MM.1S (cell line): Measurements from ENCODE around the gene ADORA2B.
"Not testable (repeated sequence)": the region's sequence is repeated elsewhere in the genome, so short reads cannot be mapped to it uniquely, and the experiment has no call there.

Source experiments
- DNase-seq: peaks from one replicate; pipeline ENCODE4 v3.0.0-alpha.2; 2015
- H2AFZ ChIP-seq: fragments of 300-600 bp; sonication (generic); 2 replicates; pipeline ENCODE4 v1.6.0; 2016; ENCODE audit warnings: antibody characterized with exemption, low read length
- H3F3A ChIP-seq: fragments of 300-600 bp; sonication (generic); 2 replicates; pipeline ENCODE4 v1.6.1; 2016; ENCODE audit warnings: mild to moderate bottlenecking, antibody characterized with exemption, low read length, moderate library complexity, mixed read lengths; ENCODE audit not compliant: insufficient read depth
- H3K27ac ChIP-seq: fragments of 300-600 bp; sonication (generic); 2 replicates; pipeline ENCODE4 v1.5.1; 2016; ENCODE audit warnings: mild to moderate bottlenecking, low read length
- H3K27me3 ChIP-seq: fragments of 300-600 bp; sonication (generic); replicated peaks from 2 replicates; pipeline ENCODE4 v1.6.0; 2016; ENCODE audit warnings: low read length; ENCODE audit not compliant: insufficient read depth
- H3K36me3 ChIP-seq: fragments of 300-600 bp; sonication (generic); replicated peaks from 2 replicates; pipeline ENCODE4 v1.6.1; 2016; ENCODE audit warnings: mild to moderate bottlenecking, low read length, mixed read lengths; ENCODE audit not compliant: insufficient read depth
- H3K4me1 ChIP-seq: fragments of 300-600 bp; sonication (generic); 2 replicates; pipeline ENCODE4 v1.6.1; 2016; ENCODE audit warnings: low read length, mixed read lengths
- H3K4me2 ChIP-seq: fragments of 300-600 bp; sonication (generic); 2 replicates; pipeline ENCODE4 v1.6.0; 2016; ENCODE audit warnings: low read depth, low read length
- H3K4me3 ChIP-seq: fragments of 300-600 bp; sonication (generic); 2 replicates; pipeline ENCODE4 v1.5.1; 2016; ENCODE audit warnings: low read length, mixed read lengths
- H3K79me2 ChIP-seq: fragments of 300-600 bp; sonication (generic); 2 replicates; pipeline ENCODE4 v1.6.1; 2016; ENCODE audit warnings: mixed run types, low read length, mixed read lengths
- H3K9ac ChIP-seq: fragments of 300-600 bp; sonication (generic); 2 replicates; pipeline ENCODE4 v1.6.1; 2016; ENCODE audit warnings: low read length, mixed read lengths
- H3K9me2 ChIP-seq: fragments of 300-600 bp; sonication (generic); replicated peaks from 2 replicates; pipeline ENCODE4 v1.6.1; 2016; ENCODE audit warnings: mild to moderate bottlenecking, low read length, mixed read lengths; ENCODE audit not compliant: insufficient read depth
- H3K9me3 ChIP-seq: fragments of 300-600 bp; sonication (generic); replicated peaks from 2 replicates; pipeline ENCODE4 v1.6.1; 2016; ENCODE audit warnings: mild to moderate bottlenecking, low read length, mixed read lengths; ENCODE audit not compliant: insufficient read depth
- H4K20me1 ChIP-seq: fragments of 300-600 bp; sonication (generic); 2 replicates; pipeline ENCODE4 v1.6.1; 2016; ENCODE audit warnings: mild to moderate bottlenecking, low read length, moderate library complexity, mixed read lengths; ENCODE audit not compliant: insufficient read depth
- EZH2 ChIP-seq: fragments of 300-600 bp; sonication (generic); optimal IDR thresholded peaks from 2 replicates; pipeline ENCODE3; 2017; ENCODE audit warnings: low read depth, mild to moderate bottlenecking, antibody characterized with exemption, low read length, mixed read lengths
- EZH2phosphoT487 ChIP-seq: fragments of 300-600 bp; sonication (generic); IDR thresholded peaks from 2 replicates; pipeline ENCODE4 v1.6.1; 2018; ENCODE audit warnings: antibody characterized with exemption, low read length
- TF ChIP-seq, protein P1 (sequence below): fragments of 300-600 bp; sonication (generic); IDR thresholded peaks from 2 replicates; pipeline ENCODE4 v1.5.1; 2016; ENCODE audit warnings: antibody characterized with exemption, low read length, mixed read lengths

Gene ADORA2B

DNA sequence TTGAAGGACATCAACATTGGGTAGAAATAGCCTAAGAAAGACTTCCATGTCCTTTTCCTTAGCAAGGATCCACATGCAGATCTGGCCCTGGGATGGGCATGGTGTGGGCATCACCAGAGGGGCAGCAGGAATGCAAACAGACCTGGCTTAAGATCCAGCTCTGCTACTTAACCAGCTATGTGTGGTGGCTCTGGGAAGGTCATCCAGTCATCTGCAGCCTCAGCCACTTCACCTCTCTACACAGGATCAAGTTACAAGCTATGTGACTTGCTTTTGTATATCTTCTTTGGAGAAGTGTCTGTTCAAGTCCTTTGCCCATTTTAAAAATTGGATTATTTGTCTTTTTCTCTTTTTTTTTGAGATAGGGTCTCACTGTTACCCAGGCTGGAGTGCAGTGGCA lies 13.5 kb upstream of the ADORA2B start:
- H3K36me3 ChIP-seq = no peaks in the 10 kb centered on the region
- no peaks in the 10 kb centered on the region for H3F3A ChIP-seq
- no peak overlapping the region for H3K9ac ChIP-seq
- no peak overlapping the region for H3K4me3 ChIP-seq
- H4K20me1 ChIP-seq = no peaks in the 10 kb centered on the region
- no peak for TF ChIP-seq EZH2phosphoT487
- TF ChIP-seq, protein P1, sequence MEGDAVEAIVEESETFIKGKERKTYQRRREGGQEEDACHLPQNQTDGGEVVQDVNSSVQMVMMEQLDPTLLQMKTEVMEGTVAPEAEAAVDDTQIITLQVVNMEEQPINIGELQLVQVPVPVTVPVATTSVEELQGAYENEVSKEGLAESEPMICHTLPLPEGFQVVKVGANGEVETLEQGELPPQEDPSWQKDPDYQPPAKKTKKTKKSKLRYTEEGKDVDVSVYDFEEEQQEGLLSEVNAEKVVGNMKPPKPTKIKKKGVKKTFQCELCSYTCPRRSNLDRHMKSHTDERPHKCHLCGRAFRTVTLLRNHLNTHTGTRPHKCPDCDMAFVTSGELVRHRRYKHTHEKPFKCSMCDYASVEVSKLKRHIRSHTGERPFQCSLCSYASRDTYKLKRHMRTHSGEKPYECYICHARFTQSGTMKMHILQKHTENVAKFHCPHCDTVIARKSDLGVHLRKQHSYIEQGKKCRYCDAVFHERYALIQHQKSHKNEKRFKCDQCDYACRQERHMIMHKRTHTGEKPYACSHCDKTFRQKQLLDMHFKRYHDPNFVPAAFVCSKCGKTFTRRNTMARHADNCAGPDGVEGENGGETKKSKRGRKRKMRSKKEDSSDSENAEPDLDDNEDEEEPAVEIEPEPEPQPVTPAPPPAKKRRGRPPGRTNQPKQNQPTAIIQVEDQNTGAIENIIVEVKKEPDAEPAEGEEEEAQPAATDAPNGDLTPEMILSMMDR = no peak
- no peak for TF ChIP-seq EZH2
- H3K27ac ChIP-seq = no peak overlapping the region
- H3K27me3 ChIP-seq = no peaks in the 10 kb centered on the region
- no peaks in the 10 kb centered on the region for H3K9me2 ChIP-seq
- H3K4me2 ChIP-seq = no peak overlapping the region
- H3K79me2 ChIP-seq = no peaks in the 10 kb centered on the region
- H3K4me1 ChIP-seq = no peaks in the 10 kb centered on the region
- no peak overlapping the region for H2AFZ ChIP-seq
- no peak for DNase-seq
- no peaks in the 10 kb centered on the region for H3K9me3 ChIP-seq

DNA sequence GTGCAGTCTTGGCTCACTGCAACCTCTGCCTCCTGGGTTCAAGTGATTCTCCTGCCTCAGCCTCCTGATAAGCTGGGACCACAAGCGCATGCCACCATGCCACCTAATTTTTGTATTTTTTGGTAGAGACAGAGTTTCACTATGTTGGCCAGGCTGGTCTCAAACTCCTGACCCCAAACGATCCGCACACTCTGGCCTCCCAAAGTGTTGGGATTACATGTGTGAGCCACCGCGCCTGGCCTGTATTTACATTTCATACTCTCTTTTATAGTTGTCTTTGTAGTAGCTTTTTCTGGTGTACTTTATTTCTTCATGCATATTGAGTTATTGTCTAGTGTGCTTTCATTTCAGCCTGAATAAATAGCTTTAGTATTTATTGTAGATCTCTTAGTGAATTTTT lies 10.1 kb upstream of the ADORA2B start:
- Histone ChIP-seq H3K36me3 (no peaks in the 10 kb centered on the region), H3F3A (no peaks in the 10 kb centered on the region), H3K4me1 (no peaks in the 10 kb centered on the region), H3K27ac (no peak overlapping the region), H4K20me1 (no peaks in the 10 kb centered on the region), H3K4me2 (no peak overlapping the region), H3K4me3 (no peak overlapping the region), H3K27me3 (no peaks in the 10 kb centered on the region), H3K9me2 (no peaks in the 10 kb centered on the region), H3K9ac (no peak overlapping the region), H3K79me2 (no peaks in the 10 kb centered on the region), H2AFZ (no peak overlapping the region), H3K9me3 (no peaks in the 10 kb centered on the region)
- TF ChIP-seq EZH2phosphoT487 (no peak), EZH2 (no peak)
- TF ChIP-seq, protein P1 = no peak
- DNase-seq = no peak

DNA sequence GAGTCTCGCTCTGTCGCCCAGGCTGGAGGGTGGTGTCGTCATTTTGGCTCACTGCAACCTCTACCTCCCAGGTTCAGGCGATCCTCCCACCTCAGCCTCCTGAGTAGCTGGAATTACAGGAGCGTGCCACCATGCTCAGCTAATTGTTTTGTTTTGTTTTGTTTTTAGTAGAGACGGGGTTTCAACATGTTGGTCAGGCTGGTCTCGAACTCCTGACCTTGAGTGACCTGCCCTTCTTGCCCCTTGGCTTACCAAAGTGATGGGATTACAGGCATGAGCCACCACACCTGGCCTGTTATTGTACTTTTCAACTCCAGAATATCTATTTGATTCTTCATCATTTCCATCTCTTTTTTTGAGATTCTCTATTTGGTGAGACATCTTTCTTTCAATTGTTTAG lies 9.0 kb upstream of the ADORA2B start:
- no peaks in the 10 kb centered on the region for H4K20me1 ChIP-seq
- H3K36me3 ChIP-seq = no peaks in the 10 kb centered on the region
- H3K4me1 ChIP-seq = no peaks in the 10 kb centered on the region
- no peak overlapping the region for H3K4me2 ChIP-seq
- no peak overlapping the region for H3K9ac ChIP-seq
- no peaks in the 10 kb centered on the region for H3F3A ChIP-seq
- no peaks in the 10 kb centered on the region for H3K9me3 ChIP-seq
- H2AFZ ChIP-seq = no peak overlapping the region
- H3K79me2 ChIP-seq = no peaks in the 10 kb centered on the region
- H3K4me3 ChIP-seq = no peak overlapping the region
- no peak overlapping the region for H3K27ac ChIP-seq
- DNase-seq = no peak
- no peaks in the 10 kb centered on the region for H3K27me3 ChIP-seq
- TF ChIP-seq EZH2phosphoT487 (no peak), EZH2 (no peak)
- TF ChIP-seq, protein P1 = no peak
- no peaks in the 10 kb centered on the region for H3K9me2 ChIP-seq

DNA sequence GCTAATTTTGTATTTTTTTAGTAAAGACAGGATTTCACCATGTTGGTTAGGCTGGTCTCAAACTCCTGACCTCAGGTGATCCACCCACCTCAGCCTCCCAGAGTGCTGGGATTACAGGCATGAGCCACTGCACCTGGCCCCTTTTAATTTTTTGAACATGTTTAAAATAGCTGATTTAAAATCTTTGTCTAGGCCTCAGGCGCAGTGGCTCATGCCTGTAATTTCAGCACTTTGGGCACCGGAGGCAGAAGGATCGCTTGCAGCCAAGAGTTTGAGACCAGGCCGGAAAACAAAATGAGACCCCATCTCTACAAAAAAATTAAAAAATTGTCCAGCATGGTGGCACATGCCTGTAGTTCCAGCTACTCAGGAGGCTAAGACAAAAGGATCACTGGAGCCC lies 8.4 kb upstream of the ADORA2B start:
- H4K20me1 ChIP-seq, H3K79me2 ChIP-seq, H3K27ac ChIP-seq, H3K9ac ChIP-seq, DNase-seq, H3K9me2 ChIP-seq, H3K4me2 ChIP-seq, H3K9me3 ChIP-seq, H3K27me3 ChIP-seq, H3K4me1 ChIP-seq, H3K36me3 ChIP-seq, H3K4me3 ChIP-seq, H2AFZ ChIP-seq, H3F3A ChIP-seq: not testable (repeated sequence)
